Glutamatergic neuron (in vitro differentiated cells): ENCODE data around the gene DECR2. TPM values are rescaled to one million over a fixed set of nuclear protein-coding genes. Genes with fewer than 3 reads are reported as not detected.

Experiments used
- DNase-seq: peaks from one replicate; pipeline ENCODE4 v3.0.0; 2022
- H3K27ac Mint-ChIP-seq: one replicate; pipeline ENCODE4 v1.8.0; 2020; ENCODE audit warnings: mild to moderate bottlenecking, mixed read lengths, inconsistent platforms; ENCODE audit not compliant: unreplicated experiment
- H3K27me3 Mint-ChIP-seq: one replicate; pipeline ENCODE4 v1.8.0; 2020; ENCODE audit warnings: mild to moderate bottlenecking, moderate library complexity, mixed read lengths, inconsistent platforms; ENCODE audit not compliant: unreplicated experiment
- H3K36me3 Mint-ChIP-seq: one replicate; pipeline ENCODE4 v1.8.0; 2020; ENCODE audit warnings: mild to moderate bottlenecking, mixed read lengths, inconsistent platforms; ENCODE audit not compliant: unreplicated experiment
- H3K4me1 Mint-ChIP-seq: one replicate; pipeline ENCODE4 v1.8.0; 2020; ENCODE audit warnings: mild to moderate bottlenecking, low read depth, mixed read lengths, inconsistent platforms; ENCODE audit not compliant: unreplicated experiment
- H3K4me3 Mint-ChIP-seq: one replicate; pipeline ENCODE4 v1.8.0; 2020; ENCODE audit warnings: mild to moderate bottlenecking, mixed read lengths, inconsistent platforms; ENCODE audit not compliant: unreplicated experiment
- H3K9me3 Mint-ChIP-seq: one replicate; pipeline ENCODE4 v1.8.0; 2020; ENCODE audit warnings: mild to moderate bottlenecking, moderate library complexity, mixed read lengths, inconsistent platforms; ENCODE audit not compliant: unreplicated experiment
- total RNA-seq: library from RNA; stranded (reverse); fragmentation: NEBNext Ultra II Directional; extraction: Animal tissue kit (Norgen Biotek cat#: 25700); gene quantifications from one replicate; pipeline ENCODE4 v1.2.1, GENCODE V29; 2021; ENCODE audit not compliant: unreplicated experiment
- TF ChIP-seq, protein P1 (sequence below): fragments of 200-600 bp; sonication (generic); IDR thresholded peaks from one replicate; pipeline ENCODE4 v1.5.0; 2021; ENCODE audit not compliant: partially characterized antibody, unreplicated experiment

Gene DECR2
- total RNA-seq, 1 donor from 2014 or later = 26.2 TPM

DNA sequence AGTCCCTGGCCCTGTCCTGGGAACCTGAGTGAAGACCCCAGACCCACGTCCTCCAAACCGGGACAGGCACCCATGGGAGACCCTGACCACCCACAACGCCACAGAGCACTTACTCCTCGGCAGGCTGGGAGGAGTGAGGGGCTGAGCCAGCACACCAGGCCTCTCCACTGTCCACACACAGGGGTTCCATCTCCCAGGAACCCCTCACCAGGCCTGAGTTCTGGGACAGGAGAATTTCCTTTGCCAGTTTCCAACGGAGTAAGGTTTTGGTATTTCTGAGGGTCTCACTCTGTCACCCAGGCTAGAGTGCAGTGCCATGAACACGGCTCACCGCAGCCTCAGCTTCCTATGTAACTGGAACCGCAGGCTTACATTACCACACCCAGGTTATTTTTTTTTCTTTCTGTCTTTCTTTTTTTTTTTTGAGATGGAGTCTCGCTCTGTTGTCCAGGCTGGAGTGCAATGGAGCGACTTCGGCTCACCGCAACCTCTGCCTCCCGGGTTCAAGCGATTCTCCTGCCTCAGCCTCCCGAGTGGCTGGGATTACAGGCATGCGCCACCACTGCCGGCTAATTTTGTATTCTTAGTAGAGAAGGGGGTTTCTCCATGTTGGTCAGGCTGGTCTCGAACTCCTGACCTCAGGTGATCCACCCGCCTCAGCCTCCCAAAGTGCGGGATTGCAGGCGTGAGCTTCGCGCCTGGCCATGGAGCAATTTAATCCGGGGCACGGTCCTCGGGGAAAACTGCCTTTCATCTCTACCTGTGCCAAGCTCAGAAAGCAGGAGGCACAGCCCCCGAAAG, 21.5 kb upstream of the DECR2 start:
- TF ChIP-seq, protein P1, sequence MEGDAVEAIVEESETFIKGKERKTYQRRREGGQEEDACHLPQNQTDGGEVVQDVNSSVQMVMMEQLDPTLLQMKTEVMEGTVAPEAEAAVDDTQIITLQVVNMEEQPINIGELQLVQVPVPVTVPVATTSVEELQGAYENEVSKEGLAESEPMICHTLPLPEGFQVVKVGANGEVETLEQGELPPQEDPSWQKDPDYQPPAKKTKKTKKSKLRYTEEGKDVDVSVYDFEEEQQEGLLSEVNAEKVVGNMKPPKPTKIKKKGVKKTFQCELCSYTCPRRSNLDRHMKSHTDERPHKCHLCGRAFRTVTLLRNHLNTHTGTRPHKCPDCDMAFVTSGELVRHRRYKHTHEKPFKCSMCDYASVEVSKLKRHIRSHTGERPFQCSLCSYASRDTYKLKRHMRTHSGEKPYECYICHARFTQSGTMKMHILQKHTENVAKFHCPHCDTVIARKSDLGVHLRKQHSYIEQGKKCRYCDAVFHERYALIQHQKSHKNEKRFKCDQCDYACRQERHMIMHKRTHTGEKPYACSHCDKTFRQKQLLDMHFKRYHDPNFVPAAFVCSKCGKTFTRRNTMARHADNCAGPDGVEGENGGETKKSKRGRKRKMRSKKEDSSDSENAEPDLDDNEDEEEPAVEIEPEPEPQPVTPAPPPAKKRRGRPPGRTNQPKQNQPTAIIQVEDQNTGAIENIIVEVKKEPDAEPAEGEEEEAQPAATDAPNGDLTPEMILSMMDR = no peak

GRCh38 chr16:380762-381011, 21.0 kb upstream of the DECR2 start:
- no peak for DNase-seq
- H3K4me1 Mint-ChIP-seq = peaks cover 13% of the 10 kb centered on the region
- H3K4me3 Mint-ChIP-seq = peak overlapping the region; percentile 81
- peaks cover 8% of the 10 kb centered on the region for H3K9me3 Mint-ChIP-seq
- TF ChIP-seq, protein P1 = no peak
- H3K27ac Mint-ChIP-seq = no peak overlapping the region
- H3K27me3 Mint-ChIP-seq = peaks cover 5% of the 10 kb centered on the region
- H3K36me3 Mint-ChIP-seq = no peaks in the 10 kb centered on the region

More for the DNA sequence above, 21.5 kb upstream of the DECR2 start:
- H3K27ac Mint-ChIP-seq = no peak overlapping the region
- H3K9me3 Mint-ChIP-seq = peaks cover 8% of the 10 kb centered on the region
- DNase-seq = no peak
- no peaks in the 10 kb centered on the region for H3K36me3 Mint-ChIP-seq
- H3K4me1 Mint-ChIP-seq = peaks cover 13% of the 10 kb centered on the region
- peaks cover 5% of the 10 kb centered on the region for H3K27me3 Mint-ChIP-seq
- peak overlapping the region; percentile 68 for H3K4me3 Mint-ChIP-seq

DNA sequence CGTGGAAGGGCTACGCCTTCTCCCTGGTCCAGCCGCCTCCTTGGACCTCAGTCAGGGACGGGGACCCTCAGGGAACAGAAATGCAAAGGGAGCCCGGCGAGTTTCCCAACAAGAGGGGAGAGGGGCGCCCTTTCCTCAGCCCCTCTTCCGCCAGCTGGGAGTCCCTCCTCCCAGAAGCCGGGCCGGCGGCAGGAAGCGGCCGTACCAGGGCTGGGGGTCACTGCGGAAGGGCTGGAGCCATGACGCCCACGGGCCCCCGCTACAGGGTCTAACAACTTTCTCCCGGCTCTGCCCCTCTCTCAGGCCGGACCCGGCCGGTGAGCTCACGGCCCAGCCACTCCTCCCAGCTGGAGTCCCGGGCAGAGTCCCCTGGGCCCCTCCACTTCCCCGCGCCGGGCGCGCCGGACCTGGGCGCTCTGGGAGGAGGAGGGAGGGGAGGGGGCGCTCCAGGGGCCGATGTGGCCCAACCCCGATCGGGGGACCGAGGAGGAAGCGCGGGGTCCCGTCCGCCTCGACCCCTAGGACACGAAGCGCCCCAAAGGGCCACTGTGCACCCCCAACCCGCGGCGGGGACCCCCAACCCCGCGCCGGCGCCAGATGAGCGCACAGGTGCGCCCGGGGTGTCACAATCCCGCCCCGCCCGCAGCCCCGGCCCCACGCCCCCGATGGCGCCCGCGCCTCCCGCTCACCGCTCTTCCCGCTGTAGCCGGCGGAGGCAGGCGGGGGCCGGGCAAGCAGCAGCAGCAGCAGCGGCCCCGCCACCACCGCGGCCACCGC, 20.5 kb upstream of the DECR2 start:
- peaks cover 5% of the 10 kb centered on the region for H3K27me3 Mint-ChIP-seq
- peaks cover 13% of the 10 kb centered on the region for H3K4me1 Mint-ChIP-seq
- peak; percentile 58 for DNase-seq
- no peak overlapping the region for H3K27ac Mint-ChIP-seq
- TF ChIP-seq, protein P1 = no peak
- H3K9me3 Mint-ChIP-seq = peaks cover 8% of the 10 kb centered on the region
- H3K4me3 Mint-ChIP-seq = peak overlapping the region; percentile 81
- H3K36me3 Mint-ChIP-seq = no peaks in the 10 kb centered on the region

GRCh38 chr16:381789-382717, 19.6 kb upstream of the DECR2 start, which contains the start of gene PGAP6:
Gene PGAP6, minus strand, starts transcription at chr16:381978. Its CDS starts 157 bp downstream, at chr16:381821.
- H3K27me3 Mint-ChIP-seq = peaks cover 5% of the 10 kb centered on the region
- peaks cover 21% of the 10 kb centered on the region for H3K4me1 Mint-ChIP-seq
- H3K9me3 Mint-ChIP-seq = peaks cover 8% of the 10 kb centered on the region
- DNase-seq = peak; percentile 73
- H3K36me3 Mint-ChIP-seq = no peaks in the 10 kb centered on the region
- no peak within 1 kb of the TSS for H3K27ac Mint-ChIP-seq
- TF ChIP-seq, protein P1 = no peak
- H3K4me3 Mint-ChIP-seq = peak within 1 kb of the TSS; percentile 87
